H1 (cell line): ENCODE results near the gene IL1A. TPM values are rescaled to one million over a fixed set of nuclear protein-coding genes. Genes with fewer than 3 reads are reported as not detected.

Experiments used
- CTCF ChIA-PET: fragments of 300-600 bp; sonication (Branson Sonifier 250); formaldehyde crosslinking; loops from one replicate; lab custom pipeline; 2021; ENCODE audit not compliant: partially characterized antibody; lab: Charles Lee
- POLR2A ChIA-PET: fragments of 300-600 bp; sonication (Branson Sonifier 250); formaldehyde crosslinking; loops from one replicate; lab custom pipeline; 2021; ENCODE audit warnings: inconsistent platforms; ENCODE audit not compliant: partially characterized antibody; lab: Charles Lee
- DNase-seq, 2 experiments: peaks; one replicate each; pipeline versions ENCODE4 v3.0.0 to v3.0.0-alpha.2; 2010 to 2022; ENCODE audit warnings: low spot score in 2 of 2, low read depth in 1 of 2, mixed read lengths in 1 of 2
- FAIRE-seq: peaks from 2 replicates; lab custom pipeline; 2011; peaks lifted over from hg19 to GRCh38; lab: Jason Lieb, UNC
- H2AFZ ChIP-seq: 2 replicates; pipeline ENCODE4 v1.8.1; 2012; ENCODE audit warnings: low read length, inconsistent platforms
- H2AK5ac ChIP-seq: 2 replicates; pipeline ENCODE4 v1.6.1; 2013; ENCODE audit warnings: low read depth, low read length
- H2BK120ac ChIP-seq: replicated peaks from 2 replicates; pipeline ENCODE3; 2013; ENCODE audit warnings: low read depth, low read length, inconsistent platforms
- H2BK12ac ChIP-seq: 2 replicates; pipeline ENCODE4 v1.6.1; 2013; ENCODE audit warnings: low read depth, low read length
- H2BK15ac ChIP-seq: 2 replicates; pipeline ENCODE4 v1.6.1; 2013; ENCODE audit warnings: low read length
- H2BK20ac ChIP-seq: 2 replicates; pipeline ENCODE4 v1.6.1; 2013; ENCODE audit warnings: low read length
- H2BK5ac ChIP-seq: 2 replicates; pipeline ENCODE4 v1.6.1; 2013; ENCODE audit warnings: low read depth, low read length
- H3K14ac ChIP-seq: 2 replicates; pipeline ENCODE4 v1.6.1; 2013; ENCODE audit warnings: inconsistent platforms; ENCODE audit not compliant: insufficient read length
- H3K18ac ChIP-seq: 2 replicates; pipeline ENCODE4 v1.6.1; 2013; ENCODE audit warnings: low read length; ENCODE audit errors: extremely low read depth
- H3K23ac ChIP-seq: 2 replicates; pipeline ENCODE4 v1.6.1; 2013; ENCODE audit warnings: inconsistent platforms; ENCODE audit not compliant: insufficient read length
- H3K23me2 ChIP-seq: 2 replicates; pipeline ENCODE4 v1.6.1; 2013; ENCODE audit warnings: low read depth, low read length
- H3K27ac ChIP-seq: 2 replicates; pipeline ENCODE4 v1.6.1; 2011; ENCODE audit warnings: low read depth, low read length, inconsistent platforms
- H3K27me3 ChIP-seq, 4 experiments: replicated peaks in 1 of 4; 1 replicate in 1 of 4; 2 replicates in 3 of 4; pipeline versions ENCODE4 v1.6.1 to v1.8.1; 2011 to 2013; ENCODE audit warnings: low read length in 3 of 4, mild to moderate bottlenecking in 3 of 4, inconsistent platforms in 2 of 4, mixed read lengths in 2 of 4, moderate library complexity in 1 of 4; ENCODE audit not compliant: control insufficient read depth in 3 of 4, insufficient read depth in 3 of 4; ENCODE audit errors: extremely low read depth in 1 of 4
- H3K36me3 ChIP-seq, 4 experiments: 2 replicates each; pipeline versions ENCODE4 v1.6.1 to v1.8.1; 2011 to 2013; ENCODE audit warnings: mild to moderate bottlenecking in 4 of 4, low read length in 3 of 4, moderate library complexity in 2 of 4, control low read depth in 1 of 4, inconsistent platforms in 1 of 4; ENCODE audit not compliant: insufficient read depth in 4 of 4, control insufficient read depth in 2 of 4
- H3K4ac ChIP-seq: replicated peaks from 2 replicates; pipeline ENCODE3; 2013; ENCODE audit warnings: low read length, low read depth, mixed read lengths, inconsistent platforms; ENCODE audit not compliant: insufficient read length
- H3K4me1 ChIP-seq, 4 experiments: replicated peaks in 1 of 4; 1 replicate in 1 of 4; 2 replicates in 3 of 4; pipeline versions ENCODE4 v1.6.1 to v1.8.1; 2011 to 2013; ENCODE audit warnings: low read length in 3 of 4, inconsistent platforms in 2 of 4, mixed read lengths in 1 of 4; ENCODE audit not compliant: insufficient read depth in 4 of 4, control insufficient read depth in 3 of 4
- H3K4me2 ChIP-seq, 2 experiments: 2 replicates each; pipeline versions ENCODE4 v1.6.1 to v1.8.1; 2011 to 2013; ENCODE audit warnings: low read depth in 2 of 2, low read length in 2 of 2, control low read depth in 1 of 2, inconsistent platforms in 1 of 2, mild to moderate bottlenecking in 1 of 2; ENCODE audit not compliant: insufficient read depth in 1 of 2
- H3K4me3 ChIP-seq, 4 experiments: fragments of 200-600, 300-600 bp in 1 of 4; sonication (generic), shearing (Covaris generic), sonication (Bioruptor Twin) in 1 of 4; 2 replicates each; pipeline versions ENCODE4 v1.5.1 to v1.8.1; 2011 to 2016; ENCODE audit warnings: low read length in 4 of 4, low read depth in 3 of 4, control low read depth in 2 of 4, inconsistent platforms in 2 of 4, mild to moderate bottlenecking in 2 of 4, mixed read lengths in 1 of 4, moderate library complexity in 1 of 4; ENCODE audit not compliant: insufficient read depth in 2 of 4; ENCODE audit errors: extremely low read depth in 1 of 4
- H3K56ac ChIP-seq: replicated peaks from 2 replicates; pipeline ENCODE3; 2013; ENCODE audit warnings: low read depth, mild to moderate bottlenecking, mixed read lengths, low read length, inconsistent platforms; ENCODE audit not compliant: insufficient read length
- H3K79me1 ChIP-seq: 2 replicates; pipeline ENCODE4 v1.6.1; 2013; ENCODE audit warnings: low read depth, low read length, control low read depth
- H3K79me2 ChIP-seq, 2 experiments: 2 replicates each; pipeline versions ENCODE4 v1.6.1 to v1.8.1; 2012 to 2013; ENCODE audit warnings: low read length in 2 of 2, mild to moderate bottlenecking in 2 of 2, inconsistent platforms in 1 of 2; ENCODE audit not compliant: insufficient read depth in 2 of 2, control insufficient read depth in 1 of 2
- H3K9ac ChIP-seq, 4 experiments: replicated peaks in 1 of 4; 1 replicate in 1 of 4; 2 replicates in 3 of 4; pipeline versions ENCODE4 v1.6.1 to v1.8.1; 2011 to 2013; ENCODE audit warnings: low read depth in 3 of 4, low read length in 3 of 4, control low read depth in 2 of 4, mild to moderate bottlenecking in 2 of 4, moderate library complexity in 2 of 4, inconsistent platforms in 1 of 4; ENCODE audit errors: extremely low read depth in 1 of 4
- H3K9me3 ChIP-seq, 2 experiments: 2 replicates each; pipeline versions ENCODE4 v1.6.1 to v1.8.1; 2012 to 2013; ENCODE audit warnings: mild to moderate bottlenecking in 2 of 2, moderate library complexity in 2 of 2, control low read depth in 1 of 2, inconsistent platforms in 1 of 2, low read depth in 1 of 2, low read length in 1 of 2, mixed read lengths in 1 of 2; ENCODE audit not compliant: insufficient read depth in 2 of 2
- H4K20me1 ChIP-seq, 2 experiments: replicated peaks in 1 of 2; 2 replicates each; pipeline versions ENCODE3 to v1.8.1; 2011 to 2013; ENCODE audit warnings: inconsistent platforms in 2 of 2, low read length in 2 of 2, mild to moderate bottlenecking in 1 of 2; ENCODE audit not compliant: insufficient read depth in 2 of 2, control insufficient read depth in 1 of 2
- H4K5ac ChIP-seq: 2 replicates; pipeline ENCODE4 v1.6.1; 2013; ENCODE audit warnings: low read length, low read depth, mixed read lengths, inconsistent platforms; ENCODE audit not compliant: insufficient read length
- H4K8ac ChIP-seq: 2 replicates; pipeline ENCODE4 v1.8.0; 2013; ENCODE audit warnings: mild to moderate bottlenecking, moderate library complexity, low read length, inconsistent platforms; ENCODE audit not compliant: insufficient read depth; ENCODE audit errors: extremely low read depth
- H4K91ac ChIP-seq: replicated peaks from 2 replicates; pipeline ENCODE3; 2013; ENCODE audit warnings: low read length, mixed read lengths, inconsistent platforms; ENCODE audit not compliant: insufficient read length
- ASH2L ChIP-seq: fragments of 200-600, 300-600 bp; sonication (generic); IDR thresholded peaks from one replicate; pipeline ENCODE4 v1.7.1; 2017; ENCODE audit warnings: low read length
- BACH1 ChIP-seq: IDR thresholded peaks from 2 replicates; pipeline ENCODE4 v1.6.1; 2012; ENCODE audit warnings: low read length, improper control_type of control experiment
- CBX8 ChIP-seq: fragments of 300-800, 300-1000 bp; sonication (generic); IDR thresholded peaks from 2 replicates; pipeline ENCODE4 v1.7.1; 2016; ENCODE audit warnings: low read depth, low read length, borderline replicate concordance
- CREB1 ChIP-seq: IDR thresholded peaks from 2 replicates; pipeline ENCODE4 v1.6.1; 2012; ENCODE audit warnings: inconsistent platforms
- TAF7 ChIP-seq: optimal IDR thresholded peaks from 2 replicates; pipeline ENCODE3; 2011; ENCODE audit warnings: low read depth, mild to moderate bottlenecking, inconsistent platforms, low read length, moderate library complexity, borderline replicate concordance
- YY1 ChIP-seq: IDR thresholded peaks from 2 replicates; pipeline ENCODE4 v1.6.1; 2011; ENCODE audit warnings: low read depth, mild to moderate bottlenecking, low read length
- ZNF274 ChIP-seq: IDR thresholded peaks from 2 replicates; pipeline ENCODE4 v1.7.0; 2012; ENCODE audit warnings: low read length, borderline replicate concordance; ENCODE audit errors: extremely low read depth
- WGBS, 2 experiments: shearing (Covaris generic) in 1 of 2; methylation state at CpG; one replicate each; pipeline versions ENCODE4 v1.1.6 to v1.1.7; 2013 to 2015; ENCODE audit warnings: low lambda C conversion rate in 2 of 2, mixed read lengths in 2 of 2, inconsistent platforms in 1 of 2, low coverage in 1 of 2, missing lambda C conversion rate in 1 of 2; ENCODE audit not compliant: insufficient replicate concordance in 2 of 2, insufficient coverage in 1 of 2, insufficient read length in 1 of 2; ENCODE audit errors: extremely low coverage in 1 of 2, missing lambda C conversion rate in 1 of 2; 5-methylcytosine and 5-hydroxymethylcytosine counted together
- polyA plus RNA-seq, 7 experiments: library from polyadenylated mRNA; depleted of rRNA in 3 of 7; stranded (reverse) in 5 of 7; unstranded in 2 of 7; fragments of >200 nt in 5 of 7; fragments of 200-250 nt in 2 of 7; gene quantifications; 1 replicate in 5 of 7; 2 replicates in 1 of 7; 4 replicates in 1 of 7; pipeline versions ENCODE4 v1.2.1 to v1.2.3, GENCODE V29; 2011 to 2013; ENCODE audit warnings: missing spikeins in 2 of 7, mixed read lengths in 2 of 7
- total RNA-seq: library from RNA; stranded (reverse); fragmentation: NEBNext Ultra II Directional; extraction: Animal tissue kit (Norgen Biotek cat#: 25700); gene quantifications from 2 replicates; pipeline ENCODE4 v1.2.1, GENCODE V29; 2021

IL1A gene
- total and polyA plus RNA-seq, 2 of the 8 experiments (the other 6 are each of a cell fraction or from before 2014, with no cell fraction given) = 0.32 to 0.74 TPM

- WGBS, 2 experiments = 96% methylated on average over 7 of the region's 8 CpGs; no CpG with 5 or more reads in 1 of the 2 experiments
- H3K36me3 ChIP-seq = no peaks in the 10 kb centered on the region
- no peak for FAIRE-seq
- DNase-seq = no peak
- H3K79me1 ChIP-seq = no peaks in the 10 kb centered on the region
- H2BK120ac ChIP-seq = no peak overlapping the region
- no peak overlapping the region for H4K5ac ChIP-seq
- no peak overlapping the region for H3K4me3 ChIP-seq
- no peaks in the 10 kb centered on the region for H3K9me3 ChIP-seq
- POLR2A ChIA-PET = interaction anchor here (1.4 kb wide), 1 partner anchor 84 kb away, joined by 3 read pairs; the partner anchor contains the start of gene SLC20A1
- no peak overlapping the region for H3K14ac ChIP-seq
- H4K20me1 ChIP-seq = no peaks in the 10 kb centered on the region
- no peak overlapping the region for H3K27ac ChIP-seq
- no peaks in the 10 kb centered on the region for H3K23me2 ChIP-seq
- H3K79me2 ChIP-seq = no peaks in the 10 kb centered on the region
- no peak overlapping the region for H2AFZ ChIP-seq
- H2BK20ac ChIP-seq = no peak overlapping the region
- H3K4ac ChIP-seq = no peak overlapping the region
- no peak overlapping the region for H3K23ac ChIP-seq
- H3K56ac ChIP-seq = no peak overlapping the region
- H2AK5ac ChIP-seq = no peak overlapping the region
- CTCF ChIA-PET = interaction anchor here (0.8 to 10.5 kb wide), 12 partner anchors 17 to 229 kb away, joined by 3 to 185 read pairs (median 3); partner anchors contain the start of gene CHCHD5
- H3K27me3 ChIP-seq = no peaks in the 10 kb centered on the region
- H4K8ac ChIP-seq = no peak overlapping the region
- TF ChIP-seq ASH2L = no peak
- TF ChIP-seq ZNF274 = no peak
- TF ChIP-seq YY1 = no peak
- no peak for TF ChIP-seq CBX8
- TF ChIP-seq BACH1 = no peak
- no peak for TF ChIP-seq CREB1
- no peak for TF ChIP-seq TAF7
- no peak overlapping the region for H4K91ac ChIP-seq
- no peak overlapping the region for H2BK5ac ChIP-seq
- no peak overlapping the region for H2BK12ac ChIP-seq
- no peak overlapping the region for H3K9ac ChIP-seq
- no peak overlapping the region for H3K18ac ChIP-seq
- no peak overlapping the region for H3K4me2 ChIP-seq
- no peaks in the 10 kb centered on the region; a peak in 1 of 7 replicates for H3K4me1 ChIP-seq
- no peak overlapping the region for H2BK15ac ChIP-seq
These were observed 54.1 kb downstream of the IL1A start for GRCh38 chr2:112730216-112730615.
